ENCODE data around the gene MAMDC2.
"Not testable (repeated sequence)": the region's sequence is repeated elsewhere in the genome, so short reads cannot be mapped to it uniquely, and the experiment has no call there.

The MAMDC2 gene

GRCh38 chr9:70036641-70037040, 7.0 kb upstream of the MAMDC2 start:
- DNase-seq (ENCODE audit: low read depth) = no peak

- not testable (repeated sequence) for DNase-seq (ENCODE audit: low read depth)
Observed at GRCh38 chr9:70038171-70038621, 5.5 kb upstream of the MAMDC2 start.

- DNase-seq (ENCODE audit: low read depth) = no peak
Observed at GRCh38 chr9:70040376-70040903, 3.2 kb upstream of the MAMDC2 start.

GRCh38 chr9:70042461-70043215, 1.0 kb upstream of the MAMDC2 start:
- DNase-seq (ENCODE audit: low read depth) = no peak

GRCh38 chr9:70043285-70043684, 363 bp upstream of the MAMDC2 start:
- DNase-seq (ENCODE audit: low read depth) = no peak

GRCh38 chr9:70044490-70045307, 1.1 kb downstream of the MAMDC2 start:
- DNase-seq (ENCODE audit: low read depth) = no peak

- DNase-seq (ENCODE audit: low read depth) = no peak
Observed at GRCh38 chr9:70045452-70045851, 1.8 kb downstream of the MAMDC2 start.

- DNase-seq (ENCODE audit: low read depth) = no peak
Observed at GRCh38 chr9:70046274-70047070, 2.8 kb downstream of the MAMDC2 start.

GRCh38 chr9:70049236-70049635, 5.6 kb downstream of the MAMDC2 start:
- DNase-seq (ENCODE audit: low read depth) = no peak

GRCh38 chr9:70049672-70050271, 6.1 kb downstream of the MAMDC2 start:
- no peak for DNase-seq (ENCODE audit: low read depth)

GRCh38 chr9:70052768-70053167, 9.1 kb downstream of the MAMDC2 start:
- DNase-seq (ENCODE audit: low read depth) = no peak

- DNase-seq (ENCODE audit: low read depth) = no peak
Observed at GRCh38 chr9:70053864-70054263, 10.2 kb downstream of the MAMDC2 start.

GRCh38 chr9:70054521-70054920, 10.9 kb downstream of the MAMDC2 start:
- no peak for DNase-seq (ENCODE audit: low read depth)

- no peak for DNase-seq (ENCODE audit: low read depth)
Observed at GRCh38 chr9:70055406-70056210, 12.0 kb downstream of the MAMDC2 start.

GRCh38 chr9:70056211-70056944, 12.7 kb downstream of the MAMDC2 start:
- no peak for DNase-seq (ENCODE audit: low read depth)

GRCh38 chr9:70058569-70059116, 15.0 kb downstream of the MAMDC2 start:
- no peak for DNase-seq (ENCODE audit: low read depth)

GRCh38 chr9:70060148-70060882, 16.7 kb downstream of the MAMDC2 start:
- no peak for DNase-seq (ENCODE audit: low read depth)

GRCh38 chr9:70060883-70061507, 17.3 kb downstream of the MAMDC2 start:
- no peak for DNase-seq (ENCODE audit: low read depth)

GRCh38 chr9:70061776-70062175, 18.1 kb downstream of the MAMDC2 start:
- no peak for DNase-seq (ENCODE audit: low read depth)
